Psoas muscle (tissue), 8 donors: Measurements from ENCODE around the gene CCDC12. TPM values are rescaled to one million over a fixed set of nuclear protein-coding genes. Genes with fewer than 3 reads are reported as not detected.

Experiments
- ATAC-seq, 4 donors: fragments of 200-7000 bp; cut with Tn5 transposase; one replicate each; pipeline ENCODE4 v1.9.1; 2020; ENCODE audit warnings: moderate library complexity in 3 of 4, mild to moderate bottlenecking in 2 of 4
- DNase-seq, 2 donors: peaks; one replicate each; pipeline ENCODE4 v3.0.0-alpha.2; 2020
- H3K27ac ChIP-seq: fragments of 200-600 bp; one replicate; pipeline ENCODE4 v1.8.0; 2022
- H3K27me3 ChIP-seq, 3 donors: fragments of 200-600 bp in 1 of 3; one replicate each; pipeline versions ENCODE4 v1.6.1 to v1.8.0; 2013 to 2022; ENCODE audit warnings: low read length in 2 of 3, mild to moderate bottlenecking in 2 of 3, moderate library complexity in 1 of 3; ENCODE audit not compliant: insufficient read depth in 3 of 3
- H3K36me3 ChIP-seq, 2 donors: fragments of 200-600 bp in 1 of 2; one replicate each; pipeline versions ENCODE4 v1.6.1 to v1.8.0; 2013 to 2022; ENCODE audit warnings: low read depth in 1 of 2, mild to moderate bottlenecking in 1 of 2, moderate library complexity in 1 of 2; ENCODE audit not compliant: insufficient read depth in 1 of 2
- H3K4me1 ChIP-seq: fragments of 200-600 bp; one replicate; pipeline ENCODE4 v1.8.0; 2022
- H3K4me3 ChIP-seq: fragments of 200-600 bp; one replicate; pipeline ENCODE4 v1.8.0; 2022; ENCODE audit warnings: mild to moderate bottlenecking
- H3K9me3 ChIP-seq: fragments of 200-600 bp; one replicate; pipeline ENCODE4 v1.8.0; 2022
- CTCF ChIP-seq: fragments of 200-600 bp; IDR thresholded peaks from one replicate; pipeline ENCODE4 v1.8.0; 2022; ENCODE audit warnings: antibody characterized with exemption
- WGBS, 3 donors: extraction: QIAGEN DNeasy Blood & Tissue Kit; methylation state at CpG; one replicate each; pipeline versions ENCODE4 v1.1.6 to v1.1.7; 2013; 5-methylcytosine and 5-hydroxymethylcytosine counted together
- intact Hi-C, 2 donors: fragments of 100-400 bp; cut with DNase I; formaldehyde crosslinking; loops; one replicate each; pipeline versions ENCODE4 v1.11.0 to v1.14.2; 2022
- polyA plus RNA-seq, 3 donors: library from polyadenylated mRNA; stranded (reverse); fragments of 200-250 nt; gene quantifications; one replicate each; pipeline ENCODE4 v1.2.3, GENCODE V29; 2013
- total RNA-seq, 4 donors: library from RNA; stranded (reverse); fragmentation: NEBNext Ultra II Directional in 2 of 4; extraction: Animal tissue kit (Norgen Biotek cat#: 25700) in 2 of 4; gene quantifications; one replicate each; pipeline versions ENCODE4 v1.2.1 to v1.2.4, GENCODE V29; 2021 to 2023
- donor health status: healthy with polysubstance abuse.
- donor health status: DM: no; HTN: no; CAD: no; lungs with moderate emphysema.
- donor health status: Bipolar disorder and iron deficiency.
- donor health status: healthy.
- donor health status: DM: yes; HTN: yes; CAD: no.
- donor health status: DM: no; HTN: no; CAD: no.
- donor health status: DM: no; HTN: no; CAD: no.
- donor health status: DM: yes; HTN: yes; CAD: no.

The CCDC12 gene
- total and polyA plus RNA-seq, 7 donors, result 25.1 to 69.8 (median 36.4) TPM

GRCh38 chr3:47012342-47013230 lies 36.0 kb upstream of the CCDC12 start:
- Histone ChIP-seq H3K27ac (no peak overlapping the region), H3K27me3 (no peaks in the 10 kb centered on the region), H3K4me3 (no peak overlapping the region), H3K36me3 (peaks cover 6 to 27% of the 10 kb centered on the region in 2 donors), H3K9me3 (no peaks in the 10 kb centered on the region), H3K4me1 (peaks cover 24% of the 10 kb centered on the region)
- peak in 3 of 4 donors; percentile 15 to 31 (median 30) for ATAC-seq
- WGBS, 3 donors, result 58 to 76% (median 58%) methylated on average over 10 of the region's 10 CpGs
- intact Hi-C loops, result no loop called here
- DNase-seq, result no peak
- no peak for TF ChIP-seq CTCF

DNA sequence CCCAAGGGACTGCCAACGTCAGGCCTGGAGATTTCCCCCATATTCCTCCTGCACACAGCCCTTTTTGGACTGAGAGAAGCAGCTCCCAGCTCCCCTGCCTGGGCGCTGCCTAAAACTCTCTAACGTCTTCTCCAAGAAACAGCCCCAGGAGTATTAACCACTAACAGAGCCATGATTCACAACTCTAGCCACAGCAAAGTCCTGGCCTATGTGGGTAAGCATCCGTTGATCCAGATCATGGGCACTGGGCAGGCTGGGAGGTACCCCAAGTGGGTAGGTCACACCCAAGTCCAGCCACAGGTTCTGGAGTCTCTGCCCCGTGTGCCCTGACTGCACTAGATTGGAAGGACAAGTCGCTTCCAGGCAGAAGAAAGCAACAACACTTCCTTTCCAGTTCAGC lies 34.8 kb upstream of the CCDC12 start:
- Histone ChIP-seq H3K9me3 (no peaks in the 10 kb centered on the region), H3K4me3 (no peak overlapping the region), H3K36me3 (peaks cover 0 to 17% of the 10 kb centered on the region in 2 donors), H3K27me3 (no peaks in the 10 kb centered on the region), H3K27ac (peak overlapping the region; percentile 89), H3K4me1 (peaks cover 21% of the 10 kb centered on the region)
- WGBS, 3 donors, result 74 to 80% (median 78%) methylated on average over 6 of the region's 6 CpGs
- ATAC-seq (no peak), DNase-seq (no peak)
- TF ChIP-seq CTCF, result no peak
- intact Hi-C loops, result no loop called here

DNA sequence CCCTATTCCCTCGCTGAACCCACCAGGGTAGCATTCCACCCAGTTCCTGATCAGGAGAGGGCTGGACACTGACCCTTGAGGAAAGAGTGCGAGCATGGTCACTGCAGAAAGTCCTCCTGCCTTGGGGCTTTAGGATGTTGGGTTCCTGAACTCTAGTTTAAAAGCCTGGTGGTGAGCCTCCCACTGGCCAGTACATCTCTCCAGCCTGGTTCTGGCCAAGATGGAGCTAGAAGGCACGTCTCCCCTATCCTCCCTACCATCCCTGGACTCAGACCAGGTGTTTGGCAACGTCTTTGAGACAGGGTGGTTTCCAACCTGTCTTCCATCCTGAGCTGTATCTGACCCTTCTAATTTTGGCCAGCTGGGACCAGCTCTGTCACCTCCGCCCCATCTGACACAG lies 34.4 kb upstream of the CCDC12 start:
- ATAC-seq (no peak), DNase-seq (no peak)
- H3K4me3 ChIP-seq, result no peak overlapping the region
- intact Hi-C loops, result no loop called here
- peaks cover 17% of the 10 kb centered on the region for H3K4me1 ChIP-seq
- peaks cover 0 to 16% of the 10 kb centered on the region in 2 donors for H3K36me3 ChIP-seq
- no peaks in the 10 kb centered on the region for H3K27me3 ChIP-seq
- TF ChIP-seq CTCF, result no peak
- peak overlapping the region; percentile 89 for H3K27ac ChIP-seq
- no peaks in the 10 kb centered on the region for H3K9me3 ChIP-seq
- 67 to 83% (median 75%) methylated on average over 5 of the region's 5 CpGs for WGBS, 3 donors

DNA sequence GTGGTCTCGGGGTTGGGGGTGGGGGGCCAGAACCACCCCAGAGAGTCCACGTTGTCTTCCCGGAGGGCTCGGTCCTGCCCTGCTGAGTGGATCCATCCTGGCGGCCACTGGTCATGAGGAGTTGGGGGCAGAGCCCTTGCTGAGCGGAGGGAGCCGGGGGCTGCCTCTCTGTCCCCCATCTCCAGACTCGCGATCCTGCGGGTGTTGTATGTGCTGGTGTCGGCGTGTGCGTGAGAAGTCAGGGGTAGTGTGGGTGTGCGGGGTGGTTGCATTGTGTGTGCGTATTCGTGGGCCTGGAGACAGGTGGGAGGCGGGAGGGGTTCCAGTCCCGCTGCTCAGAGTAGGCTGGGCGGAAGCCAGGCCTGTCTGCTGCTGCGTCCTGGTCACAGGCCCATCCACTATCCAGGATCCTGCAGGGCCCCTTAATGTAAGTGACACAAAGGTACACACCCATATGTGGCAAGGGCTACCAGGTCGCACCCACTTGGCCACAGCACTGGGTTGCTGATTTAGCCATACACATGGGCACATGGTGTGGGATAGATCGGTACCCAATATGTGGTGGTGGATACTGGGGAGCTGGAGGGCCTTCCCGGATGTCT lies 33.7 kb upstream of the CCDC12 start:
- Histone ChIP-seq H3K9me3 (no peaks in the 10 kb centered on the region), H3K27ac (peak overlapping the region; percentile 89), H3K4me1 (peaks cover 17% of the 10 kb centered on the region), H3K4me3 (peak overlapping the region; percentile 75), H3K36me3 (peaks cover 0 to 17% of the 10 kb centered on the region in 2 donors), H3K27me3 (no peaks in the 10 kb centered on the region)
- 59 to 64% (median 61%) methylated on average over 23 of the region's 23 CpGs for WGBS, 3 donors
- TF ChIP-seq CTCF, result no peak
- DNase-seq (no peak), ATAC-seq (peak in 2 of 4 donors; percentile 0)
- intact Hi-C loops, result no loop called here
